ENCODE measurements around the gene SCN5A.

SCN5A gene

DNA sequence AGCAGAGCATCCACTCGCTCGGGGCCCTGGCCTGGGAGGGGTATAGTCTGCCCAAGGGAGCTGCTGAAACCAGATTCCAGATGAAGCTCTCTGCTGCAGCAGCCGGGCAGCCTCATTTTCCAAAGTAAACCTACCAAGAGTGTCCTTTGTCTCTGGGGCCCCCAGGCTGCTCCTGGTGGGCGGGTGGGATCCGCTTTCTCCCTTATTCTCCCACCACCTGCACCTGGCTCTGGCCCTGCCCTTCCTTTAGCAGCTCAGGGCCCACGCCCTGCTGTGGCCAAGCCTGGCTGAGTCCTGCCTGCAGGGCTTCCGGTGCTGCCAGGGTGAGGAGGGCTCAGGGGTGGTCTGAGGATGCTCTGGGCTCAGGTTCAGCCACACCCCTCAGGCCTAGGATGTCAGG is 13.0 kb downstream of the SCN5A start:
- TF ChIP-seq POLR2AphosphoS5 (IDR thresholded peaks at IDR 0.05; ENCODE audit: low read depth, low read length) (no peak), POLR2A (IDR thresholded peaks at IDR 0.05; ENCODE audit: low read depth, low read length) (no peak), TAF1 (IDR thresholded peaks at IDR 0.05; ENCODE audit: borderline replicate concordance, low read depth, low read length) (no peak)
- DNase-seq (ENCODE audit: insufficient read length) = no peak
- FAIRE-seq = no peak

DNA sequence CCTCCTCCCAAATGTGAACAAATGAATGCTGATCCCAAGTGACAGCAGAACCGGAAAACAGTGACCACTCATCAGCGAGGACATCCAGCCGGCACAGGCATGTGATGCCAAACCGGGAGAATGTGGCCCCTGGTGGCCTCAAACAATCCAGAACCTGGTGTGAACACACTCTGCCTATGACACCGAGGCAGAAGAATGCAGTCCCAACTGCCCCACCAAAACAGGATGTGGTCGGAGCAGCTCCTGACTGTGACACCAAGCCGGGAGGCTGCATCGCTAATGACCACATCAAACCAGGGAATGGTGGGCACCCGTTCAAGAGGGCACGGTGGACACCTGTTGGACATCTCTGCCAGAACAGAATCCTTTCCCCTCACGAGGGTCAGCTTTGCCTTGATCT is 15.4 kb downstream of the SCN5A start:
- no peak for DNase-seq (ENCODE audit: insufficient read length)
- no peak for FAIRE-seq
- TF ChIP-seq POLR2A (IDR thresholded peaks at IDR 0.05; ENCODE audit: low read depth, low read length) = no peak
- TF ChIP-seq POLR2AphosphoS5 (IDR thresholded peaks at IDR 0.05; ENCODE audit: low read depth, low read length) = no peak
- TF ChIP-seq TAF1 (IDR thresholded peaks at IDR 0.05; ENCODE audit: borderline replicate concordance, low read depth, low read length) = no peak

DNA sequence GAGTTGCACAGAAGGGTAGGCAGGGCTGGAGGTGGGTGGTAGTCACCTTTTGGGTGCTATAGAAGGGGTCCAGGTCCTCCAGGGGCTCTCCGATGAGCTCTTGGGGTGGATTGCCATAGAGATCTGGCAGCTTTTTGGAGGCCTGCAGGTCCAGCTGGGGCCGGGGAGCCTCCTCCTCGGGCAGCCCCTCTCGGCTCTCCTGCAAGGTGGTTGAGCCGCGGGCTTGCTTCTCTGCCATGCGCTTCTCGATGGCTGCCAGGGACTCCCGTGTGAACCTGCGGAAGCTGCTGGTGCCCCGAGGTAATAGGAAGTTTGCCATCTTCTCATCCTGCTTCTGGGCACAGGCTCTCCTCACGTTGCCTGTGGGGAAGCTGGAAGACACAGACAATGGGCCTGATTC is 16.5 kb downstream of the SCN5A start:
- no peak for TF ChIP-seq POLR2AphosphoS5 (IDR thresholded peaks at IDR 0.05; ENCODE audit: low read depth, low read length)
- no peak for TF ChIP-seq POLR2A (IDR thresholded peaks at IDR 0.05; ENCODE audit: low read depth, low read length)
- no peak for TF ChIP-seq TAF1 (IDR thresholded peaks at IDR 0.05; ENCODE audit: borderline replicate concordance, low read depth, low read length)
- DNase-seq (ENCODE audit: insufficient read length) = no peak
- FAIRE-seq = no peak

DNA sequence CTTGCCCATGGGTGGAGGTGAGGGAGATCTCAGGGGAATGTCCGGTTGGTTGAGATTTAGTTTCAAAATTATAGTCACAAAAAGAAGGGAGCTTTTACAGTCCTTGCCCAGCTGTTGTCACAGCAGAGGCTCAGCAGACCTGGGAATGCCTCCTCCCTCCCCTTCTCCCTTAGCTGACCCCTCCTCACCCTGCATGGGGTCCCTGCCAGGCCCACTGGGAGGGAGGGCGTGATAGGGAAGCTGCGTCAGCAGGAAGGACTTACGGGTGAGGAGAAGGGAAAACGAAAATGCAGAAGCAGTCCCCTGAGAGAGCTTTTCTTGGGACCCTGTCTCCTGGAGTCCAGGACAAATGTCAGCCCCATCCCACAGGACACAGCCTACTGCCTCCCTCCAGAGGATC is 18.9 kb downstream of the SCN5A start:
- TF ChIP-seq POLR2AphosphoS5 (IDR thresholded peaks at IDR 0.05; ENCODE audit: low read depth, low read length) = no peak
- TF ChIP-seq TAF1 (IDR thresholded peaks at IDR 0.05; ENCODE audit: borderline replicate concordance, low read depth, low read length) = no peak
- TF ChIP-seq POLR2A (IDR thresholded peaks at IDR 0.05; ENCODE audit: low read depth, low read length) = no peak
- no peak for FAIRE-seq
- no peak for DNase-seq (ENCODE audit: insufficient read length)

DNA sequence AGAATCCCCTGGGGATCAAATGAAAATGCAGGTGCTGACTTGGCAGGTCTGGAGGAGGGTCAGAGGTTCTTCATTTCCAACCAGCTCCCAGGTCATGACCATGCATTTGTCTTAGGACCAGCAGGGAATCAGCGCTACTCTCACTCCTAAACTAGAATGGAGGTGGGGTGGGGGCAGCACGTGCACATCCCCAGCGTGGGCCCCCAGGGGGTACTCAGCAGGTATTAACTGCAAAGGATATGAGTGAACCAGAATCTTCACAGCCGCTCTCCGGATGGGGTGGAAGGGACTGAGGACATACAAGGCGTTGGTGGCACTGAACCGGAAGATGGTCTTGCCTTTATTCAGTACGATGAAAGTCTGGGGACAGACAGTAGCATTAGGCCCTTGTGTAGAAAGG is 19.4 kb downstream of the SCN5A start:
- TF ChIP-seq TAF1 (IDR thresholded peaks at IDR 0.05; ENCODE audit: borderline replicate concordance, low read depth, low read length) (no peak), POLR2A (IDR thresholded peaks at IDR 0.05; ENCODE audit: low read depth, low read length) (no peak), POLR2AphosphoS5 (IDR thresholded peaks at IDR 0.05; ENCODE audit: low read depth, low read length) (no peak)
- no peak for DNase-seq (ENCODE audit: insufficient read length)

DNA sequence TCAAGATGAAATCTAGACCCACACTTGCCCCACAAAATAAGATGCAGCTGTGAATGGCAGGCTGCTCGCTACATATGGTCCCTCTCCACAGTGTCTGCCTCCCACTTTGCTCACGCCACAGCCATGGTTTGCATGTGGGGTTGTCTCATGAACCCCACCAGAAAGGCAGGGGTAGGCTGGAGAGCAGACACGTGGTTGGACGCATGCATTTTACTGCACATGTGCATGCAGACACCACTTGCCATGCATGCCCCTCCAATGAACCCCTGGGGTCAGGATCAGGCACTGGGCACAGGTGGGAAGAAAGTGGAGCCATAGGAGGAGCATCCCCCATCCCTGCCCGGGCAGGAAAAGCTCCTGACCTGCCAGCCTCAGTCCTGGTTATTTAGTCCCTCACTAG is 20.7 kb downstream of the SCN5A start:
- FAIRE-seq = no peak
- TF ChIP-seq POLR2A (IDR thresholded peaks at IDR 0.05; ENCODE audit: low read depth, low read length) (no peak), POLR2AphosphoS5 (IDR thresholded peaks at IDR 0.05; ENCODE audit: low read depth, low read length) (no peak), TAF1 (IDR thresholded peaks at IDR 0.05; ENCODE audit: borderline replicate concordance, low read depth, low read length) (no peak)
- DNase-seq (ENCODE audit: insufficient read length) = no peak

More for the DNA sequence above, 19.4 kb downstream of the SCN5A start:
- no peak for FAIRE-seq

DNA sequence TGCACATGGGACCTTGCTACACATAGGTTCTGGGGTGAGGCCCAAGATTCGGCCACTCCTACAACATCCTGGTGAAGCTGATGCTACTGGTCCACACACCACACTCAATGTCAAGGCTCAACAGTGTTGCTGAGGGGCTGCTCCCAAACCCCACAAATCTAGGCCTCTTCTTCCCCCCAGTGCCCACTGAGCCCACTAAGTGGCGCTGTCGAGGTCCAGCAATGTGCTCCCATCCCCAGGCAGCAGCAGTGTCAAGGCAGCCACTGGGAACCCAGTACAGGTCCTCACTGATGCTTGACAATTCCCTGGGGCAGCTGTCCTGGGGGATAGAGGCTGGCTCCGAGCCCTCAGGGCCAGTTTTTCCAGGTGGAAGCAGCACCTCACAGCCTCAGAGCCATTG is 21.5 kb downstream of the SCN5A start:
- DNase-seq (ENCODE audit: insufficient read length) = no peak

DNA sequence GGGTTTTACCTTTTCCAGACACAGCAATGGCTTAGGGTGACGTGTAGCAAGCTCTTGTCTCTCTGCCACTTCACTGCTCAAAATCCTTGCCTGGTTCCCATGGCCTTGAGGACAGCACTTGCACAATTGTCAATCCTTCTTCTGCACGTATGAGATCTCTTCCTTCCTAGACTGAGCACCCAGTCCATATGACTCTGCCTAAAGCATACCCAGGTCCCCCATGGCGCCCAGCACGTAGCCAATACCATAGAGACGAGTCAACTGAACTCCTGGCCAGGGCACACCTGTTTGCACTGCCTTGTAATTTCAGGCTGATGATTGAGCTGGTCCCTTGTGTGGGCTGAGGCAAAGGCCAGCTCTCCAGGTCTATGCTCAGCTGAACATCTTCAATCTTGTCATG is 23.3 kb downstream of the SCN5A start:
- TF ChIP-seq POLR2A (IDR thresholded peaks at IDR 0.05; ENCODE audit: low read depth, low read length) = no peak
- TF ChIP-seq POLR2AphosphoS5 (IDR thresholded peaks at IDR 0.05; ENCODE audit: low read depth, low read length) = no peak
- TF ChIP-seq TAF1 (IDR thresholded peaks at IDR 0.05; ENCODE audit: borderline replicate concordance, low read depth, low read length) = no peak
- DNase-seq (ENCODE audit: insufficient read length) (no peak), FAIRE-seq (no peak)

More for the DNA sequence above, 21.5 kb downstream of the SCN5A start:
- TF ChIP-seq POLR2AphosphoS5 (IDR thresholded peaks at IDR 0.05; ENCODE audit: low read depth, low read length) (no peak), TAF1 (IDR thresholded peaks at IDR 0.05; ENCODE audit: borderline replicate concordance, low read depth, low read length) (no peak), POLR2A (IDR thresholded peaks at IDR 0.05; ENCODE audit: low read depth, low read length) (no peak)
- no peak for FAIRE-seq

DNA sequence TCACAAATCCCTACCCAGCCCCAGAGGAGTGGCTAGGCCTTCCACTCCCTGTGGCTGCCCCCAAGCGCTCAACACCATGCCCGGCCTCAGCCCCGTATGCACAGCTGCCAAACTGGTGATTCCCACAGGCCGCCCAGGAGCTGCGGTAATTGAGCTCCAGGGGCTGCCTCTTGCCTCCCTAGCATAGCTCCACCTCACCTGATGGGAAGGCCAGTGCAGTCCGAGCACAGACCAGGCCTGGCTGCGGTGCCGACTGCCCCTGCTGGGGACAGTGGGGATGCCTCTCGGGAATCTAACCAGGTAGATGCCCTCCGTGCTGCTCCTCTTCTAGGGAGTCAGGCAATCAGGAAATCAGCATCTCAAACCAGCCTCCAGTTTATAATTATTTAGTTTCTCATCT is 25.9 kb downstream of the SCN5A start:
- TF ChIP-seq POLR2A (IDR thresholded peaks at IDR 0.05; ENCODE audit: low read depth, low read length) = no peak
- no peak for TF ChIP-seq POLR2AphosphoS5 (IDR thresholded peaks at IDR 0.05; ENCODE audit: low read depth, low read length)
- no peak for TF ChIP-seq TAF1 (IDR thresholded peaks at IDR 0.05; ENCODE audit: borderline replicate concordance, low read depth, low read length)
- DNase-seq (ENCODE audit: insufficient read length) (no peak), FAIRE-seq (no peak)

DNA sequence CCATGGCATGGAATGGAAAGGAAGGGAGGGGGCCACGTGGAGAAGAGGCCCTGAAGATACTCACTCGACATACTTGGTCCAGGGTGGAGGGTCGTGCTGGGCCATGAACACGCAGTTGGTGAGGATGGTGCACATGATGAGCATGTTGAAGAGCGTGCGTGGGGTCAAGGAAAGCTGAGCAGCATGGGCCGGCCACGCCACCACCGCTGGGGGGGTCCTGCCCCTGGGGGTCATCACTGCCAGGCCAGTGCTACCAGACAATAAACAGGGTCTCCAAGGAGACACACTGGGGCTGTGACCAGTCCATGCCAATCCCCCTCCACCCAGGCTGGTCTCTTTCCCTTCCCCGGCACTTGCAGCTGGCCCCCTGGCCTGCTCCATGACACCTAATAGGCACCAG is 27.2 kb downstream of the SCN5A start:
- DNase-seq (ENCODE audit: insufficient read length) = no peak
- no peak for TF ChIP-seq TAF1 (IDR thresholded peaks at IDR 0.05; ENCODE audit: borderline replicate concordance, low read depth, low read length)
- no peak for TF ChIP-seq POLR2AphosphoS5 (IDR thresholded peaks at IDR 0.05; ENCODE audit: low read depth, low read length)
- TF ChIP-seq POLR2A (IDR thresholded peaks at IDR 0.05; ENCODE audit: low read depth, low read length) = no peak
- no peak for FAIRE-seq

DNA sequence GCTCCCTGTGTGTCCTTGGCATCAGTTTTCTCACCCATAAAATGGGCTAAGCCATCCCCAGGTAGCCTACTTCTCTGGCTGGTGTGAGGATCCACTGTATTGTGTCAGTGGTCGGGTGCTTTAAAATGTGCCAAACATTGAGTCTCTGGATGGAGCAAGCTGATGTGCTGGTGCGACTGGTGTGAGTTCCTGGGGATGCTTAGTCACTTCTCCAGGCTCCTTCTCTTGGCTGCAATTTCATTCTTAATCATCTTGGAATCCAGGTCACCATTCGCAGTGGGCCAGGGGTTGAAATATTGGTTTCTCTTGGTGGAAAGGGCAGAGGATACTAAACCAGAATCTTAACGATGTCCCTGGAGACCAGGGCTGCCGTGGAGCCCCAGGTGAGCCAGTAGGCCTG is 29.3 kb downstream of the SCN5A start:
- FAIRE-seq (no peak), DNase-seq (ENCODE audit: insufficient read length) (no peak)
- TF ChIP-seq TAF1 (IDR thresholded peaks at IDR 0.05; ENCODE audit: borderline replicate concordance, low read depth, low read length) = no peak
- no peak for TF ChIP-seq POLR2AphosphoS5 (IDR thresholded peaks at IDR 0.05; ENCODE audit: low read depth, low read length)
- TF ChIP-seq POLR2A (IDR thresholded peaks at IDR 0.05; ENCODE audit: low read depth, low read length) = no peak

DNA sequence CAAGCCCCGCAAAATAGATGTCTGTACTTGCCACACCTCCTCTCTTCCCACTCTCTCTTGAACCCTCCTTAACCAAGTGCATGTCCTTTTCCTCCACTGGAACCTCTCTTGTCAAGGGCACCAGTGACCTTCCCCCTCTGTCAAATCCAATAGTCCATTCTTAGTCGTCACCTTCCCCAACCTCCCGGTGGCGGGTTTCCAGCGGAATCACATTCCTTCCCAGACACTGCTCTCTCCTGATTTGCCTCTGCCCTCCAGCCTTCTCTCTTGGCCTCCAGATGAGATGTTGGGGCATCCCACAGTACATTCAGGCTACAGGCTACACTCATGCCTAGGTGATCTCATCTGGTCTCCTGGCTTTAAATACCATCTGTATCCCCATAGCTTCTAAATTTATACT is 31.1 kb downstream of the SCN5A start:
- DNase-seq (ENCODE audit: insufficient read length) = no peak
- no peak for FAIRE-seq
- TF ChIP-seq POLR2A (IDR thresholded peaks at IDR 0.05; ENCODE audit: low read depth, low read length) (no peak), POLR2AphosphoS5 (IDR thresholded peaks at IDR 0.05; ENCODE audit: low read depth, low read length) (no peak), TAF1 (IDR thresholded peaks at IDR 0.05; ENCODE audit: borderline replicate concordance, low read depth, low read length) (no peak)

DNA sequence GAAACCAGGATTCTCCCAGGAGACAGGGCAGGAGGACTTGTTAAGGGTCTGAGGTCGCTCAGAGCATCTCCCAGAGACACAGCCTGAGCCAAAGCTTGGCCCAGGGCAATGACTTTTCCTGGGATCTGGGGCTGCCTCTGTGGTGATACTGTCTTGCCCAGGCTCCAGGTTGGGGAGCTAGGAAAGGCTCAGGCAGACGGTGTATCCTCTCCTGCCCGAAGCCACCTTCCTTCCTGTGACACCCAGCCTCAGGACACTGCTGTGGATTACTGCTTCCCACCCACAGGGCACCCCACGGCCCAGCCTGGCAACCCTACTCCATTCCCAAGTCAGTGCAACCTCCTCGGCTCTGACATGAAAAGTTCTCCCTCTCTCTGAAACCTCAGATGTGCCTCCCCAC is 31.9 kb downstream of the SCN5A start:
- DNase-seq (ENCODE audit: insufficient read length) (no peak), FAIRE-seq (no peak)
- no peak for TF ChIP-seq POLR2AphosphoS5 (IDR thresholded peaks at IDR 0.05; ENCODE audit: low read depth, low read length)
- no peak for TF ChIP-seq TAF1 (IDR thresholded peaks at IDR 0.05; ENCODE audit: borderline replicate concordance, low read depth, low read length)
- no peak for TF ChIP-seq POLR2A (IDR thresholded peaks at IDR 0.05; ENCODE audit: low read depth, low read length)
